CD4-positive, alpha-beta T cell treated with Interleukin-2 at 100 ng/mL for 4 hours (primary cell): ENCODE data around the gene ANKS1A.
A peak's percentile ranks its signal among the peaks of the same experiment; 100 is the strongest.
"Not testable (repeated sequence)": the region's sequence is repeated elsewhere in the genome, so short reads cannot be mapped to it uniquely, and the experiment has no call there.

Source experiments
- DNase-seq: peaks from one replicate; pipeline ENCODE4 v3.0.0-alpha.2; 2020; ENCODE audit warnings: low spot score

ANKS1A gene

DNA sequence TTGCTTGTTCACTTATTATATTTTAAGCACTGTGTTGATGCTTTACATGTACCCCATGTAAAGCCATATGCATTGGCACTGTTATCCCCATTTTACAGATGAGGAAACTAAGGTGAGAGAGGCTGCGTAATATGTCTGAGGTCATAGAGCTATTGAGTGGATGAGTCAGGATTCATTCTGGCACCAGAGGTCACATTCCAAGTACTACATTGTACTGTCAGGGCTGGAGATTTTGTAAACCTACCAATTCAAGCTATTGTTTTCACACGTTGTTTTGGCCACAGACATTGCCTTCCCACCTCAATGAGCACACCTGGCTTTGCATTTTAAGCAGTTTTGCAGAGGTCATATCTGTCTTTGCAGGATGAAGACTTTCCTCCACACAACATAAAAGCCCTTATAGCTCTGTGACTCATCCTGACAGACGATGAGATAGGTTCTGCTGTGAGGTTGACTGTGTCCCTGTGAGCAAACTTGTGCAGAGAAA lies 33.2 kb downstream of the ANKS1A start:
- peak; percentile 3 for DNase-seq

- no peak for DNase-seq
Observed at GRCh38 chr6:34924831-34925625, 36.0 kb downstream of the ANKS1A start.

DNA sequence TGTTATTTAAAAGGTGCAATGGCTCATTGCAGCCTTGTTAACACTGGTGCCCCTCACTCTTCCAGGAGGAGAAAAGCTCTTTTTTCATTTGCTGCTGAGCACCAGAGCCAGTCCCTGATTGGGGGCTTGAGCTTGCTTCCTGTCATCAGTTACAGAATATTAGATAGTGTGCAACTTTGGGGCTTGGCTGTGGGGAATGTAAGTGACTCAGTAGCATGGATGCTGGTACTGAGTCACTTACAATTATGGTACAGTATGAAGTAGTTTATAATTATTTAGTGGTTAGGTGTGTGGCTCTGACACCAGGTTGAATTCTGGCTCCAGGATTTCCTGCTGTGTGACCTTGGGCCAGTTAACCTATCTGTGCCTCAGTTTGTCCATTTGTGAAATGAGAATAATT lies 37.6 kb downstream of the ANKS1A start:
- no peak for DNase-seq

DNA sequence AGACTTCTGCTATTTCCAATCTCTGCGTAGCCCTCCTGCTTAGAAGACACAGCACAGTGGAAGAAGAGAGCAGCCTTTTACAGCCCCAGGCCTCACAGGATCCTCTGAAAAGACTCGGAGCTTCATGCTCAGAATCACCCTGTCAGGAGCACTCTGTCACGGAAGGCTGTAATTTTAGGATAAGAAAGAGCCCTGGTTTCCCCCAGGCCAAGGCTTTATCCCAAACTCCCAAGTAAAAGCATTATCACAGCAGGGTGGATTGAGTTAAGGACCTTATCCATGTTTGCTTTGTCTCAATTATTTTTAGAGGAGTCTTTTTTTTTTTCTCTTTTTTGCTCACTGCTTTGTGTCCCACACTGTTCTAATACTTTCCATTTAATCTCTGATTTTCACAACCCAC lies 39.2 kb downstream of the ANKS1A start:
- DNase-seq = no peak

DNA sequence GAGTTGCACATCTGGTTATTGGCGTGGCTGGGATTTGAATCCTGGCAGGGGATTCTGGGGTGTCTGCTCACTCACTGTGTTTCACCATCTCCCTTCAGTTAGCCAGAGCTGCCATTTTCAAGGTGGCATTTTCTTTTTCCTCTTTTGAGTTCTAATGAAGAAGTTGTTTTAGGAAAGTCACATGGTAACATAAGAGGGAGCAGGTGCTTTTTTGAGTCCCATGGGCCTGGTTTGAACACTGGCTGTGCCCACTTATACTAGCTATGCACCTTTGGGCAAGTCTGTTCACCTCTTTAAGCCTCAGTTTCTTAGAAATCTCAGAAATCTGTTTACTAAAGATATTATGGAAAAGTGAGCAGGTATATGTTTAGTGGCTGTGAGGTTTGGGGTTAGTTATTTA lies 39.6 kb downstream of the ANKS1A start:
- no peak for DNase-seq

DNA sequence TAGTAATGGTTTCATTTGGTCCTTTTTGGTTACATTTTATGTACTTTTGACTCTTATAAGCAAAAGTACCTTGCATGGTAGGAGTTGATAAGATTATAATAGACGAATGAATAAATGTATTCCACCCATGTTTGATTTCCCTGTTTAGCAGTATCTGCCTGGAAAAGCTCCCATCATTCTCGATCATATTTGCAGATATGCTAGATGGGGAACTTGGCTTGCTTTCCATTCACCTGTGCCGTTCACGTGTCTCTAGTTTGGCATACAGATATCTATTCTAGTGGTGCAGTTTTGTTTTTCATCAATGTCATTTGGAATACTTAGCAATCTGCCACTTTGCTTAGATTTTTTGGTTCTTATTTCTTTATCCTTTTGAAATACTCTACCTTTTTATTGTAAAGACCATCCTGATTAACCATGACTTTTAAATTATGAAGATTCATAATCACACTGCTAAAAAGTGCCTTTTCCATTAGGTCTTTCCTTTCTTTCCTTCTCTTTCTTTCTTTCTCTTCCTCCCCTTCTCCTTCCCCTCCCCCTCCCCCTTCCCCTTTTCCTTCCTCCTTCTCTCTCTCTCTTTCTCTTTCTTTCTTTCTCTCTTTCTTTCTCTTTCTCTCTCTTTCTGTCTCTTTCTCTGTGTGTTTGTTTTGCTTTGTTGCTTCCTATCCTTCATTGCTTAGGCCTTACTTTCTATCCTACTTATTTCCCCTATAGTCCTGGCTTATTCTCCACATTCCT lies 40.4 kb downstream of the ANKS1A start:
- no peak for DNase-seq

DNA sequence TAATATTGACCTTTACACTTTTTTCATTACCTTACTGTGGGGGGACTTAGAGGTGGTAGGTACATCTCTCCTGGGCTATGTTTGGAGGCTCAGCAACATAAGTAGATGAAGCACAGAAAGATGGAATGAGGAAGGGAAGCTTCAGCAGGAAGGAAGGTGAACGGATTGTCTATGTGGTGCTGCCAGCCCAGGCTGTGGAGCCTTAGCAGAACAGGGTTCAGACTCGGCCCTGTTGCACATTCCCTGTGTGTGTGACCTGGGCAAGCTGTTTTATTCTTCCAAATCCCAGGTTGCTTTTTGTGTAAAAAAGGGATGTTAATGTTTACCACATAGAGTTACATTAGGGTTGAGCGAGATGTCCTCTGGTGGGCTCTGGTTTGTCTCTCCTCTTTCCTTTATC lies 41.2 kb downstream of the ANKS1A start:
- no peak for DNase-seq

DNA sequence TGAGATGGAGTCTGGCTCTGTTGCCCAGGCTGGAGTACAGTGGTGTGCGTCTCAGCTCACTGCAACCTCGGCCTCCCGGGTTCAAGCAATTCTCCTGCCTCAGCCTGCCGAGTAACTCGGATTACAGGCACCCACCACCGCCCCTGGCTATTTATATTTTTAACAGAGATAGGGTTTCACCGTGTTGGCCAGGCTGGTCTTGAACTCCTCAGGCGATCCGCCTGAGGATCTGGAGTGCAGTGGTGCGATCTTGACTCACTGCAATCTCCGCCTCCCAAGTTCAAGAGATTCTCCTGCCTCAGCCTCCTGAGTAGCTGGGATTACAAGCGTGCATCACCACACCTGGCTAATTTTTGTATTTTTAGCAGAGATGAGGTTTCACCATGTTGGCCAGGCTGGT lies 43.1 kb downstream of the ANKS1A start:
- not testable (repeated sequence) for DNase-seq

DNA sequence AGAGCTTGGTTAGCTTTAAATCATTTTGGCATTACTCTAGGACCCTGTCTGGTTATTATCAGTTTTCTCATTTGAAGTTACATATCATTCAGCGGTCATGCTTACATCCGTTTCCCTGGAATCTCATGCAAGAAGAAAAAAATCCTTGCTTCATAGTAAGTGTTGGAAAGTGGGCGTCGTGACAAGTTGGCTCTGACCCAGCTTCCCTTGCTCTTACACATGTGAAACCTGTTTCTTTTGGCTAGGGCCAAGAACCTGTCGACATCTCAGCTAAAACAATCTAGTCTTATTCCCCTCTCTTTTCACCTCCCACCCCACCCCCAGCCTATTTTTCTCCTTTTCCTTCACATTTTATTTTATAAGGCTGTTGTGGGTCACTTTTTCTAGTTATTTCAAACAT lies 45.5 kb downstream of the ANKS1A start:
- DNase-seq = no peak

GRCh38 chr6:34938268-34938667 lies 49.2 kb downstream of the ANKS1A start:
- DNase-seq = no peak

GRCh38 chr6:34940030-34940434 lies 51.0 kb downstream of the ANKS1A start:
- DNase-seq = no peak

GRCh38 chr6:34941421-34941820 lies 52.4 kb downstream of the ANKS1A start:
- no peak for DNase-seq

DNA sequence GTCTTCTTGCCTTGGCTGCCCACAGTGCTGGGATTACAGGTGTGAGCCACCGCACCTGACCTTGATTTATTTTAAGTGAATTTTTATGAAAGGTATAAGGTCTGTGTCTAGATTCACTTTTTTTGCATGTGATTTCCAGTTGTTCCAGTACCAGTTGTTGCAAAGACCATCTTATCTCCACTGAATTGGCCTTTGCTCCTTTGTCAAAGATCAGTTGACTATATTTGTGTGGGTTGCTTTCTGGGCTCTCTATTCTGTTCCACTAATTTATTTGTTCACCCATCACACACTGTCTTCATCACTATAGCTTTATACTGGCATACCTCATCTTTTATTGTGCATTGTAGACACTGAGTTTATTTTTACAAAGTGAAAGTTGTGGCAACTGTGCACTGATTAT lies 56.3 kb downstream of the ANKS1A start:
- no peak for DNase-seq

- DNase-seq = no peak
Observed at GRCh38 chr6:34947561-34947960, 58.5 kb downstream of the ANKS1A start.

GRCh38 chr6:34949636-34950035 lies 60.6 kb downstream of the ANKS1A start:
- DNase-seq = no peak

GRCh38 chr6:34950849-34951248 lies 61.8 kb downstream of the ANKS1A start:
- no peak for DNase-seq

DNA sequence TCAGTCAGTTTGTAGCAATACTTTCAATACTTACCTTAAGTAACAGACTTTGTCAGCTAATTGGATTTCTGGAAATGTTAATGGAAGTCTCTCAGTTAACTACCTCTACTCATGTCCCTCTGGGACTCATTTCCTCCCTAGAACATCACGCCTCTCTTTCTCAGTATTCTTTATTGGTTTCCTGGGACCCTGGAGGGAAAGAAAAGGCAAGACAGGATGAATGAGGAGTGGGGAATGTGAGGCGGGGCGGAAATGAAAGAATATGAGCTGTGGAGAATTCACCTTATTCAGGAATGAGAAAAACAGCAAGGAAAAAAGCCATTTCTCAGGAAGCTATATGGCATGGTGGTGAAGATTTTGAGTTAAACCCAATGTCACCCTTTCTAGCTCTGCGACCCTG lies 62.7 kb downstream of the ANKS1A start:
- DNase-seq = no peak

GRCh38 chr6:34953061-34954025 lies 64.3 kb downstream of the ANKS1A start:
- no peak for DNase-seq

GRCh38 chr6:34955442-34955841 lies 66.4 kb downstream of the ANKS1A start:
- DNase-seq = no peak

- no peak for DNase-seq
Observed at GRCh38 chr6:34957231-34957783, 68.3 kb downstream of the ANKS1A start.

- DNase-seq = no peak
Observed at GRCh38 chr6:34958734-34959133, 69.7 kb downstream of the ANKS1A start.

GRCh38 chr6:34959224-34959623 lies 70.2 kb downstream of the ANKS1A start:
- DNase-seq = no peak
